Duodenal mucosa (tissue), 2 donors: ENCODE results near the gene CNTNAP2.

Source experiments
- H3K27ac ChIP-seq: one replicate; pipeline ENCODE4 v1.7.0; 2013; ENCODE audit warnings: low read depth, low read length
- H3K27me3 ChIP-seq, 2 donors: one replicate each; pipeline ENCODE4 v1.7.0; 2013; ENCODE audit warnings: low read length in 2 of 2, control low read depth in 1 of 2; ENCODE audit not compliant: insufficient read depth in 2 of 2, control insufficient read depth in 1 of 2
- H3K36me3 ChIP-seq, 2 donors: one replicate each; pipeline ENCODE4 v1.7.0; 2013; ENCODE audit warnings: low read length in 2 of 2, control low read depth in 1 of 2; ENCODE audit not compliant: insufficient read depth in 2 of 2, control insufficient read depth in 1 of 2
- H3K4me1 ChIP-seq, 2 donors: one replicate each; pipeline ENCODE4 v1.7.0; 2013; ENCODE audit warnings: low read length in 2 of 2, control low read depth in 1 of 2; ENCODE audit not compliant: insufficient read depth in 2 of 2, control insufficient read depth in 1 of 2
- H3K4me3 ChIP-seq, 2 donors: one replicate each; pipeline ENCODE4 v1.7.0; 2013; ENCODE audit warnings: low read length in 2 of 2, low read depth in 1 of 2
- H3K9ac ChIP-seq, 2 donors: one replicate each; pipeline ENCODE4 v1.7.0; 2013; ENCODE audit warnings: low read length in 2 of 2, low read depth in 1 of 2
- H3K9me3 ChIP-seq, 2 donors: one replicate each; pipeline ENCODE4 v1.7.0; 2013; ENCODE audit warnings: low read length in 2 of 2, control low read depth in 1 of 2; ENCODE audit not compliant: control insufficient read depth in 1 of 2

CNTNAP2 gene

GRCh38 chr7:147809786-147810185 lies 1693.2 kb downstream of the CNTNAP2 start:
- peaks cover 0 to 3% of the 10 kb centered on the region in 2 donors for H3K9me3 ChIP-seq
- no peaks in the 10 kb centered on the region for H3K36me3 ChIP-seq
- H3K9ac ChIP-seq = no peak overlapping the region
- H3K4me3 ChIP-seq = no peak overlapping the region
- no peak overlapping the region for H3K27ac ChIP-seq
- H3K27me3 ChIP-seq = no peaks in the 10 kb centered on the region
- H3K4me1 ChIP-seq = no peaks in the 10 kb centered on the region

- no peaks in the 10 kb centered on the region for H3K4me1 ChIP-seq
Observed at GRCh38 chr7:147810269-147810668, 1693.7 kb downstream of the CNTNAP2 start.

GRCh38 chr7:147811923-147812322 lies 1695.3 kb downstream of the CNTNAP2 start:
- Histone ChIP-seq H3K4me3 (no peak overlapping the region), H3K9me3 (peaks cover 0 to 8% of the 10 kb centered on the region in 2 donors), H3K4me1 (no peaks in the 10 kb centered on the region), H3K9ac (no peak overlapping the region), H3K27ac (no peak overlapping the region), H3K27me3 (no peaks in the 10 kb centered on the region), H3K36me3 (no peaks in the 10 kb centered on the region)

More at GRCh38 chr7:147810269-147810668, 1693.7 kb downstream of the CNTNAP2 start:
- Histone ChIP-seq H3K27ac (no peak overlapping the region), H3K27me3 (no peaks in the 10 kb centered on the region), H3K4me3 (no peak overlapping the region), H3K9ac (no peak overlapping the region), H3K36me3 (no peaks in the 10 kb centered on the region), H3K9me3 (peaks cover 0 to 3% of the 10 kb centered on the region in 2 donors)

GRCh38 chr7:147813316-147813715 lies 1696.7 kb downstream of the CNTNAP2 start:
- Histone ChIP-seq H3K36me3 (no peaks in the 10 kb centered on the region), H3K9ac (no peak overlapping the region), H3K27ac (no peak overlapping the region), H3K4me3 (no peak overlapping the region), H3K9me3 (peaks cover 0 to 8% of the 10 kb centered on the region in 2 donors), H3K4me1 (no peaks in the 10 kb centered on the region), H3K27me3 (no peaks in the 10 kb centered on the region)

GRCh38 chr7:147818317-147818716 lies 1701.7 kb downstream of the CNTNAP2 start:
- H3K27me3 ChIP-seq = no peaks in the 10 kb centered on the region
- H3K4me3 ChIP-seq = no peak overlapping the region

GRCh38 chr7:147824671-147825070 lies 1708.1 kb downstream of the CNTNAP2 start:
- Histone ChIP-seq H3K9me3 (peaks cover 0 to 9% of the 10 kb centered on the region in 2 donors), H3K27me3 (no peaks in the 10 kb centered on the region), H3K4me1 (no peaks in the 10 kb centered on the region), H3K4me3 (no peak overlapping the region), H3K27ac (no peak overlapping the region), H3K9ac (no peak overlapping the region), H3K36me3 (no peaks in the 10 kb centered on the region)

More at GRCh38 chr7:147818317-147818716, 1701.7 kb downstream of the CNTNAP2 start:
- Histone ChIP-seq H3K27ac (no peak overlapping the region), H3K9me3 (peaks cover 0 to 8% of the 10 kb centered on the region in 2 donors), H3K36me3 (no peaks in the 10 kb centered on the region), H3K9ac (no peak overlapping the region), H3K4me1 (no peaks in the 10 kb centered on the region)

GRCh38 chr7:147829016-147829415 lies 1712.4 kb downstream of the CNTNAP2 start:
- no peak overlapping the region for H3K9ac ChIP-seq

GRCh38 chr7:147833557-147833956 lies 1717.0 kb downstream of the CNTNAP2 start:
- peaks cover 12 to 19% of the 10 kb centered on the region in 2 donors for H3K9me3 ChIP-seq
- H3K4me3 ChIP-seq = no peak overlapping the region
- H3K27ac ChIP-seq = no peak overlapping the region
- no peaks in the 10 kb centered on the region for H3K36me3 ChIP-seq
- no peak overlapping the region for H3K9ac ChIP-seq
- no peaks in the 10 kb centered on the region for H3K4me1 ChIP-seq
- H3K27me3 ChIP-seq = no peaks in the 10 kb centered on the region

More at GRCh38 chr7:147829016-147829415, 1712.4 kb downstream of the CNTNAP2 start:
- no peaks in the 10 kb centered on the region for H3K27me3 ChIP-seq
- H3K36me3 ChIP-seq = no peaks in the 10 kb centered on the region
- H3K9me3 ChIP-seq = peaks cover 7 to 11% of the 10 kb centered on the region in 2 donors
- H3K4me3 ChIP-seq = no peak overlapping the region
- H3K27ac ChIP-seq = no peak overlapping the region
- H3K4me1 ChIP-seq = no peaks in the 10 kb centered on the region

- H3K9me3 ChIP-seq = peaks cover 12 to 17% of the 10 kb centered on the region in 2 donors
- no peaks in the 10 kb centered on the region for H3K27me3 ChIP-seq
- no peaks in the 10 kb centered on the region for H3K36me3 ChIP-seq
- H3K27ac ChIP-seq = no peak overlapping the region
- no peak overlapping the region for H3K9ac ChIP-seq
- H3K4me1 ChIP-seq = no peaks in the 10 kb centered on the region
- no peak overlapping the region for H3K4me3 ChIP-seq
Observed at GRCh38 chr7:147833970-147834369, 1717.4 kb downstream of the CNTNAP2 start.

- Histone ChIP-seq H3K4me3 (no peak overlapping the region), H3K36me3 (no peaks in the 10 kb centered on the region), H3K27ac (no peak overlapping the region), H3K9me3 (peaks cover 6% of the 10 kb centered on the region in 2 donors), H3K27me3 (no peaks in the 10 kb centered on the region), H3K9ac (no peak overlapping the region), H3K4me1 (no peaks in the 10 kb centered on the region)
Observed at GRCh38 chr7:147852833-147853232, 1736.2 kb downstream of the CNTNAP2 start.
